Colonic mucosa (tissue), 4 donors: ENCODE measurements around the gene MTA1. TPM values are rescaled to one million over a fixed set of nuclear protein-coding genes. Genes with fewer than 3 reads are reported as not detected.

Source experiments
- DNase-seq: peaks from one replicate; pipeline ENCODE4 v3.0.0-alpha.2; 2020
- H3K27ac ChIP-seq: fragments of 200-600 bp; one replicate; pipeline ENCODE4 v1.8.0; 2021
- H3K27me3 ChIP-seq: fragments of 200-600 bp; one replicate; pipeline ENCODE4 v1.8.0; 2021
- H3K36me3 ChIP-seq: fragments of 200-600 bp; one replicate; pipeline ENCODE4 v1.8.0; 2021
- H3K4me1 ChIP-seq: fragments of 200-600 bp; one replicate; pipeline ENCODE4 v1.8.0; 2021; ENCODE audit warnings: mild to moderate bottlenecking
- H3K4me3 ChIP-seq: fragments of 200-600 bp; one replicate; pipeline ENCODE4 v1.8.0; 2021
- H3K9ac ChIP-seq, 2 donors: one replicate each; pipeline ENCODE4 v1.7.0; 2013; ENCODE audit warnings: control low read depth in 2 of 2, low read depth in 2 of 2, low read length in 2 of 2
- H3K9me3 ChIP-seq: fragments of 200-600 bp; one replicate; pipeline ENCODE4 v1.8.0; 2021
- intact Hi-C: fragments of 100-400 bp; cut with DNase I; formaldehyde crosslinking; loops from one replicate; pipeline ENCODE4 v1.14.1; 2022
- total RNA-seq, 2 donors: library from RNA; stranded (reverse); fragmentation: NEBNext Ultra II Directional in 1 of 2; extraction: Animal tissue kit (Norgen Biotek cat#: 25700) in 1 of 2; gene quantifications; one replicate each; pipeline ENCODE4 v1.2.1, GENCODE V29; 2021
- TF ChIP-seq, protein P1 (sequence below): fragments of 200-600 bp; IDR thresholded peaks from one replicate; pipeline ENCODE4 v1.8.0; 2022; ENCODE audit warnings: antibody characterized with exemption, mild to moderate bottlenecking
- donor health status: healthy.
- donor health status: DM: no; HTN: no; CAD: no.
- donor health status: DM: no; HTN: no; CAD: no.

MTA1 gene
- total RNA-seq, 2 donors from 2014 or later = 47.0 to 90.2 TPM

DNA sequence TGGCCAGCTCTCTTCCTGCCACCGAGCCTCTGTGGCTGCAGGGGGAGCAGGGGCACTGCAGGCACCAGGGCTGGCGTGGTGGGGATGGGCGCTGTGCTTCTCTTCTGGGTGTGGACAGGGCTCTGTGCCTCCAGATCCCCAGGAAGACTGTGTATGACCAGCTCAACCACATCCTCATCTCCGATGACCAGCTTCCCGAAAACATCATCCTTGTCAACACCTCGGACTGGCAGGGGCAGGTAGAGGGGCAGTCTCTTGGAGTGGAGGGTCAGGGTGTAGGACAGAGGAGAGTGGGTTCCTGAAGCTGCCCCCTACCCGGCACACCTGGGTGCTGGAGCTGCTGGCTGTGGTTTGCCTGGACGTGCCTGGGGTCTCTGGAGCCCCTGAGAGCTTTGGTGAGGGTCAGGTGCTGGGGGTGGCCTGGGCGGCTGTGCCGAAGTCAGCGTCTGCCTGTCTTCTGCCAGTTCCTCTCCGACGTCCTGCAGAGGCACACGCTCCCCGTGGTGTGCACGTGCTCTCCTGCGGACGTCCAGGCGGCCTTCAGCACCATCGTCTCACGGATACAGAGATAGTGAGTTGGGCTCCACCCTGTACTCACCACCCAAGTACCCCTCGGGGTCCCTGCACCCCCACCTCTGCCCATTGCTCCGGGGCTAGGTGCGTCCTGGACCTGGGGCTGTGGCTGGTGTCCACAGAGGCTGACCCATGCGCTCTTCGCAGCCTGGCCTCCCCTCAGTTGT, 37.1 kb upstream of the MTA1 start:
- H3K4me3 ChIP-seq = no peak overlapping the region
- H3K27me3 ChIP-seq = no peaks in the 10 kb centered on the region
- no peak for DNase-seq
- H3K9me3 ChIP-seq = no peaks in the 10 kb centered on the region
- intact Hi-C loops = no loop called here
- TF ChIP-seq, protein P1, sequence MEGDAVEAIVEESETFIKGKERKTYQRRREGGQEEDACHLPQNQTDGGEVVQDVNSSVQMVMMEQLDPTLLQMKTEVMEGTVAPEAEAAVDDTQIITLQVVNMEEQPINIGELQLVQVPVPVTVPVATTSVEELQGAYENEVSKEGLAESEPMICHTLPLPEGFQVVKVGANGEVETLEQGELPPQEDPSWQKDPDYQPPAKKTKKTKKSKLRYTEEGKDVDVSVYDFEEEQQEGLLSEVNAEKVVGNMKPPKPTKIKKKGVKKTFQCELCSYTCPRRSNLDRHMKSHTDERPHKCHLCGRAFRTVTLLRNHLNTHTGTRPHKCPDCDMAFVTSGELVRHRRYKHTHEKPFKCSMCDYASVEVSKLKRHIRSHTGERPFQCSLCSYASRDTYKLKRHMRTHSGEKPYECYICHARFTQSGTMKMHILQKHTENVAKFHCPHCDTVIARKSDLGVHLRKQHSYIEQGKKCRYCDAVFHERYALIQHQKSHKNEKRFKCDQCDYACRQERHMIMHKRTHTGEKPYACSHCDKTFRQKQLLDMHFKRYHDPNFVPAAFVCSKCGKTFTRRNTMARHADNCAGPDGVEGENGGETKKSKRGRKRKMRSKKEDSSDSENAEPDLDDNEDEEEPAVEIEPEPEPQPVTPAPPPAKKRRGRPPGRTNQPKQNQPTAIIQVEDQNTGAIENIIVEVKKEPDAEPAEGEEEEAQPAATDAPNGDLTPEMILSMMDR = no peak
- H3K36me3 ChIP-seq = no peaks in the 10 kb centered on the region
- H3K9ac ChIP-seq = no peak overlapping the region
- H3K27ac ChIP-seq = no peak overlapping the region
- H3K4me1 ChIP-seq = no peaks in the 10 kb centered on the region

DNA sequence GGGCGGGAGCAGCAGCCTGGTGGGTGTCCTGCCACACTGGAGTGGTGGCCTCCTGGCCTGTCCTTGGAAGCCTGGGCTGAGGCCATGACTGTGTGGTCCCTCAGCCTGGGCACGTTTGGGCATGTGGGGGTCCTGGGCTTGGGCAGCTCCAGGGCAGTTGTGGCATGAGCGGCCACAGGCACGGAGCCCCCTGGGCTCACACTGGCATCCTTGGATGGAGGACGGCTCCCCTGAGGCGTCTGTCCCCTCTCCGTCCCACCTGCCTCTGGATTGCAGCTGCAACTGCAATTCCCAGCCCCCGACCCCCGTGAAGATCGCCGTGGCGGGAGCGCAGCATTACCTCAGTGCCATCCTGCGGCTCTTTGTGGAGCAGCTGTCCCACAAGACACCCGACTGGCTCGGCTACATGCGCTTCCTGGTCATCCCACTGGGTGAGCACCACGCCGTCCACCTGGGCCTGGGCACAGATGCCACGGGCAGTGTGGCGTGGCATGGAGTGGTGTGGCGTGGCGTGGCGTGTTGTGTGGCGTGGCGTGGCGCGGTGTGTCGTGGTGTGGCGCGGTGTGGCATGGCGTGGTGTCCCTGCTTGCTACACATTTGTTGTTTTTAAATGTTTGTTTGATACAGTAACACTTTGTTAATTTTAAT, 36.4 kb upstream of the MTA1 start:
- no peak overlapping the region for H3K9ac ChIP-seq
- TF ChIP-seq, protein P1 = no peak
- H3K9me3 ChIP-seq = no peaks in the 10 kb centered on the region
- H3K27me3 ChIP-seq = no peaks in the 10 kb centered on the region
- DNase-seq = no peak
- H3K27ac ChIP-seq = no peak overlapping the region
- H3K36me3 ChIP-seq = no peaks in the 10 kb centered on the region
- intact Hi-C loops = no loop called here
- no peaks in the 10 kb centered on the region for H3K4me1 ChIP-seq
- no peak overlapping the region for H3K4me3 ChIP-seq

DNA sequence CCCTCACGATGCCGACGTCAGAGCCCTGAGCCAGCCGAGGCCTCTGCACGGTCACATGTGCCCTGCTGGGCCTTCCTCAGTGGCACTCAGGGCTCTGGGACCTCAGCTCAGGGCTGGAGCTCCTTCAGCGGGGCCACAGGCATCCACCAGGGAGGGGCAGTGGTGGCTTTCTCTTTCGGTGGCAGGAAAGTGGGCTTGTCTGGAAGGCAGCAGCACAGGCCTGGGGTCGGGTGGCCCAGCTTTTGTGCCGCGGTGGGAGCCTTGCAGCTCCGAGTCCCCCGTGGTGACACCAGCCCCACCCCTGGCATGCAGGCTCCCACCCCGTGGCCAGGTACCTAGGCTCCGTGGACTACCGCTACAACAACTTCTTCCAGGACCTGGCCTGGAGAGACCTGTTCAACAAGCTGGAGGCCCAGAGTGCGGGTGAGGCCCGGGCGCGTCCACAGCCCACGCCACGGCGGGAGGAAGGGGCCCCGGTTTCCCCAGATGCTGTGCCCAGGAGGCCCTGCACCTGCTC, 35.5 kb upstream of the MTA1 start:
- TF ChIP-seq, protein P1 = no peak
- Histone ChIP-seq H3K36me3 (no peaks in the 10 kb centered on the region), H3K4me1 (no peaks in the 10 kb centered on the region), H3K9ac (no peak overlapping the region), H3K27me3 (no peaks in the 10 kb centered on the region), H3K4me3 (no peak overlapping the region), H3K9me3 (no peaks in the 10 kb centered on the region), H3K27ac (no peak overlapping the region)
- no peak for DNase-seq
- intact Hi-C loops = no loop called here

DNA sequence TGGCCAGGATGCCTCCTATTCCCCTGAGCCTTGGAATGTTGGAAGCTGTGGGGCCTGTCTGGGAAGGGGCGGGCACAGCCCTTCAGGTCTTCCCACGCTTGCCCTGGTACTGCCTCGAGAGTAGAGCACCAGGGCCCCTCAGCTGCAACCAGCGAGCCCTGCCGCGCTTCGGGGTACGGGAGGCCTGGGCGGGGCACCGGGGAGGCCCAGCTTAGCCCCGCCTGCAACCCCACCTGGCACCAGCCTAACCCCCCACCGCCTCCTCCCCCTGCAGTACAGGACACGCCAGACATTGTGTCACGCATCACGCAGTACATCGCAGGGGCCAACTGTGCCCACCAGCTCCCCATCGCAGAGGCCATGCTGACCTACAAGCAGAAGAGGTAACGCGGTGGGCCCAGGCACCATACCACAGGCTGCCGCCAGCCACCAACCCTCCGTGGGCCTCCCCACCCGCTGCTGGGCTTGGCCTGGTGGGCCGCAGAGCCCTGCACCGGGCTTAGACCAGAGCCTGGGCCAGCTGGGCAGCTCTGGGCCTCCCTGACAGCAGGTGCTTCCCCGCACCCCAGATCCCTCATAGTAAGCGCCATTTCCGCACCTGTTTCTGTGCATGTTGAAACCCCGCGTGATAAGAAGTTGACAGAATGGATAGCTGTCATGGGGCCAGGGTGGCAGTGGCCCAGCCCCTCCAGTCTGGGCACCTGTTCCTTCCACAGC, 34.9 kb upstream of the MTA1 start:
- Histone ChIP-seq H3K4me1 (no peaks in the 10 kb centered on the region), H3K36me3 (no peaks in the 10 kb centered on the region), H3K9me3 (no peaks in the 10 kb centered on the region), H3K27ac (no peak overlapping the region), H3K9ac (no peak overlapping the region), H3K27me3 (no peaks in the 10 kb centered on the region), H3K4me3 (no peak overlapping the region)
- TF ChIP-seq, protein P1 = no peak
- intact Hi-C loops = no loop called here
- DNase-seq = no peak

DNA sequence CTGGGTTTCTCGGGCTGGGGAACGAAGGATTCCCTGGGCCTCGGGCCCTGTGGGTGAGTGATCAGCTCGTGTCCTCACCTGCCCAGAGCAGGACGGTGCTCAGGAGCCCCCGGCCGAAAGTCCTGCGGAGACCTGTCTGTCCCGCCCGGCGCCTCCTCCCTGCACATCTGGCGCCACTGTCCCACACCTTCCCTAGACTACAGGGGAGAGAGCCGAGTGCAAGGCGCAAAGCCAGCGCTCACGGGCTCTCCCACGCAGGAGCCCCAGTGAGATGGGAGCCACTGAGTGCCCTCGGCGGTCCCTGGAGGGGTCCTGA, 34.3 kb upstream of the MTA1 start:
- intact Hi-C loops = no loop called here
- no peaks in the 10 kb centered on the region for H3K4me1 ChIP-seq
- H3K27me3 ChIP-seq = no peaks in the 10 kb centered on the region
- no peak overlapping the region for H3K27ac ChIP-seq
- no peak overlapping the region for H3K4me3 ChIP-seq
- no peak overlapping the region for H3K9ac ChIP-seq
- TF ChIP-seq, protein P1 = no peak
- H3K36me3 ChIP-seq = no peaks in the 10 kb centered on the region
- no peaks in the 10 kb centered on the region for H3K9me3 ChIP-seq
- no peak for DNase-seq
